SU-DHL-6 (cell line): ENCODE measurements around the gene NCS1.

ENCODE experiments used
- H2AFZ ChIP-seq: fragments of 200-600 bp; sonication (generic); 2 replicates; pipeline ENCODE4 v1.6.1; 2014; ENCODE audit warnings: low read depth, mild to moderate bottlenecking, moderate library complexity, mixed read lengths, antibody characterized with exemption, low read length; ENCODE audit not compliant: severe bottlenecking
- H3F3A ChIP-seq: fragments of 200-600 bp; shearing (Covaris generic); 2 replicates; pipeline ENCODE4 v1.6.0; 2016; ENCODE audit warnings: antibody characterized with exemption, mild to moderate bottlenecking; ENCODE audit not compliant: insufficient read depth
- H3K27ac ChIP-seq: fragments of 200-600 bp; sonication (generic); 2 replicates; pipeline ENCODE4 v1.5.1; 2016; ENCODE audit warnings: low read depth, mild to moderate bottlenecking, low read length, moderate library complexity, mixed read lengths
- H3K27me3 ChIP-seq: fragments of 200-600 bp; sonication (generic), shearing (Covaris generic); 2 replicates; pipeline ENCODE4 v1.6.0; 2014; ENCODE audit warnings: mild to moderate bottlenecking, low read length
- H3K36me3 ChIP-seq: fragments of 200-600 bp; sonication (generic); 2 replicates; pipeline ENCODE4 v1.6.1; 2014; ENCODE audit warnings: mild to moderate bottlenecking, low read length, mixed read lengths
- H3K4me2 ChIP-seq: fragments of 300-600, 200-600 bp; shearing (Covaris generic), sonication (generic); 2 replicates; pipeline ENCODE4 v1.6.0; 2014; ENCODE audit warnings: low read length, low read depth, mild to moderate bottlenecking; ENCODE audit not compliant: poor library complexity, severe bottlenecking
- H3K4me3 ChIP-seq: fragments of 200-600 bp; sonication (generic); 2 replicates; pipeline ENCODE4 v1.5.1; 2014; ENCODE audit warnings: antibody characterized with exemption, low read length, mild to moderate bottlenecking, mixed read lengths; ENCODE audit not compliant: insufficient read depth, poor library complexity, severe bottlenecking
- H3K79me2 ChIP-seq: fragments of 200-600 bp; sonication (generic); 2 replicates; pipeline ENCODE4 v1.6.1; 2014; ENCODE audit warnings: mild to moderate bottlenecking, low read length, moderate library complexity; ENCODE audit not compliant: insufficient read depth
- H3K9ac ChIP-seq: fragments of 200-600 bp; sonication (generic); 2 replicates; pipeline ENCODE4 v1.7.0; 2014; ENCODE audit warnings: mild to moderate bottlenecking, low read length
- H3K9me2 ChIP-seq: fragments of 200-600 bp; sonication (generic); replicated peaks from 2 replicates; pipeline ENCODE4 v1.6.1; 2014; ENCODE audit warnings: low read length; ENCODE audit not compliant: insufficient read depth
- H3K9me3 ChIP-seq: fragments of 200-600 bp; sonication (generic); 2 replicates; pipeline ENCODE4 v1.6.1; 2014; ENCODE audit warnings: low read length, mixed read lengths; ENCODE audit not compliant: insufficient read depth
- H4K20me1 ChIP-seq: fragments of 200-600 bp; sonication (generic); 2 replicates; pipeline ENCODE4 v1.6.1; 2014; ENCODE audit warnings: low read depth, mild to moderate bottlenecking, antibody characterized with exemption, low read length, moderate library complexity, mixed read lengths
- EZH2phosphoT487 ChIP-seq: fragments of 200-600 bp; sonication (generic), shearing (Covaris generic); conservative IDR thresholded peaks from 2 replicates; pipeline ENCODE4 v1.6.1; 2018; ENCODE audit warnings: mild to moderate bottlenecking, antibody characterized with exemption, low read length, moderate library complexity, mixed read lengths
- TF ChIP-seq, protein P1 (sequence below): fragments of 200-600 bp; sonication (generic); IDR thresholded peaks from one replicate; pipeline ENCODE4 v1.5.1; 2017; ENCODE audit warnings: antibody characterized with exemption, mild to moderate bottlenecking, low read length, moderate library complexity; ENCODE audit not compliant: insufficient read depth, poor library complexity, severe bottlenecking

NCS1 gene

GRCh38 chr9:130259044-130259443 lies 86.8 kb downstream of the NCS1 start:
- H3K9me3 ChIP-seq = no peaks in the 10 kb centered on the region
- H4K20me1 ChIP-seq = no peaks in the 10 kb centered on the region
- H3K36me3 ChIP-seq = no peaks in the 10 kb centered on the region
- no peak for TF ChIP-seq EZH2phosphoT487
- TF ChIP-seq, protein P1, sequence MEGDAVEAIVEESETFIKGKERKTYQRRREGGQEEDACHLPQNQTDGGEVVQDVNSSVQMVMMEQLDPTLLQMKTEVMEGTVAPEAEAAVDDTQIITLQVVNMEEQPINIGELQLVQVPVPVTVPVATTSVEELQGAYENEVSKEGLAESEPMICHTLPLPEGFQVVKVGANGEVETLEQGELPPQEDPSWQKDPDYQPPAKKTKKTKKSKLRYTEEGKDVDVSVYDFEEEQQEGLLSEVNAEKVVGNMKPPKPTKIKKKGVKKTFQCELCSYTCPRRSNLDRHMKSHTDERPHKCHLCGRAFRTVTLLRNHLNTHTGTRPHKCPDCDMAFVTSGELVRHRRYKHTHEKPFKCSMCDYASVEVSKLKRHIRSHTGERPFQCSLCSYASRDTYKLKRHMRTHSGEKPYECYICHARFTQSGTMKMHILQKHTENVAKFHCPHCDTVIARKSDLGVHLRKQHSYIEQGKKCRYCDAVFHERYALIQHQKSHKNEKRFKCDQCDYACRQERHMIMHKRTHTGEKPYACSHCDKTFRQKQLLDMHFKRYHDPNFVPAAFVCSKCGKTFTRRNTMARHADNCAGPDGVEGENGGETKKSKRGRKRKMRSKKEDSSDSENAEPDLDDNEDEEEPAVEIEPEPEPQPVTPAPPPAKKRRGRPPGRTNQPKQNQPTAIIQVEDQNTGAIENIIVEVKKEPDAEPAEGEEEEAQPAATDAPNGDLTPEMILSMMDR = no peak
- no peaks in the 10 kb centered on the region for H3F3A ChIP-seq
- H3K79me2 ChIP-seq = no peaks in the 10 kb centered on the region
- no peak overlapping the region for H2AFZ ChIP-seq
- no peaks in the 10 kb centered on the region for H3K9me2 ChIP-seq
- H3K4me2 ChIP-seq = no peak overlapping the region
- H3K27me3 ChIP-seq = no peaks in the 10 kb centered on the region
- no peak overlapping the region for H3K4me3 ChIP-seq
- H3K9ac ChIP-seq = no peak overlapping the region
- H3K27ac ChIP-seq = no peak overlapping the region

DNA sequence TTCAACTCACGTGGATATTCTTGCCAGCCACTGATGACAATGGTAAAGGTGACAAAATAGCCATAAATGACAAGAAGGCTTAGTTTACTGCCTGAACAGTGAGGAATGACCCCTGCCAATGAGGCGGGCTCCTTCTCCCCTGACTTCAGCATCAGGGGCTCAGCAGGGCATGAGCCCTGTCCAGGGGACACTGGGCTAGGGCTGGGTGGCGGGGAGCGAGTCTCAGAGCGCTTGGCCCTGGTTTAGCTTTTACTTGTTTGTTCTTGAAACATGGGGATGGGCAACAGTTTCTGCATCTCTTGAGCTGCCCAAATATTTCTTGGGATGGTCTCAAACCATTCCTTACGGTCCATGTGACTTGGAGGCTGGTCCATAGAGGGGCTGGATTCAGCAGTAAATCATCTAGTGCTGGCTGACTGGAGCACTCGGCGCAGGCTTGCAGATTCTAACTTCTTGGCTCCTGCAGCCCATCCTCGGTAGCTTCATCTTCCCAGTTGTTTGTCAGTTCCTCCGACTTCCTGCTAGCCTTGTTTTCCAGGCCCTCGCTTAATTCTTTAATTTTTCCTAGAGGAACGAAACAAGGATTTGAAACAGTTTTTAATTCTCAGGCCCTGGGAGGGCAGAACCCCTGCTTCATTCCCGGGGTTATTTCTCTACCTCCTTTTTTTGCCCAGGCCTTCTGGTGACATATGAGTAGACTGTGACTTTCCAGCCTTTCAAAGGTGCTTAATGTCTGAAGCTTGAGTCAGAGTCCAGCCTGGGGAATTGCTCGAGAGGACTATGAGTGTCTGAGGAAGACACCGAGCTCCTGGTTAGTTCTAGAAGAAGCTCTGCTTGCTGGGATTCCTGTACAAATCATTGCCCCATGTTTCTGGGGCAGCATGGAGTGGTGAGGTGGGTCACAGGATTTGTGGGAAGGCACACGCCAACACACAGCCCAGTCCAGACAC lies 88.9 kb downstream of the NCS1 start:
- Histone ChIP-seq H3K9ac (no peak overlapping the region), H3K9me2 (no peaks in the 10 kb centered on the region), H3K79me2 (no peaks in the 10 kb centered on the region), H3K27me3 (no peaks in the 10 kb centered on the region), H3K9me3 (no peaks in the 10 kb centered on the region), H3K27ac (no peak overlapping the region), H3F3A (no peaks in the 10 kb centered on the region), H3K4me2 (no peak overlapping the region), H3K36me3 (no peaks in the 10 kb centered on the region), H4K20me1 (no peaks in the 10 kb centered on the region), H2AFZ (no peak overlapping the region), H3K4me3 (no peak overlapping the region)
- TF ChIP-seq, protein P1 = no peak

DNA sequence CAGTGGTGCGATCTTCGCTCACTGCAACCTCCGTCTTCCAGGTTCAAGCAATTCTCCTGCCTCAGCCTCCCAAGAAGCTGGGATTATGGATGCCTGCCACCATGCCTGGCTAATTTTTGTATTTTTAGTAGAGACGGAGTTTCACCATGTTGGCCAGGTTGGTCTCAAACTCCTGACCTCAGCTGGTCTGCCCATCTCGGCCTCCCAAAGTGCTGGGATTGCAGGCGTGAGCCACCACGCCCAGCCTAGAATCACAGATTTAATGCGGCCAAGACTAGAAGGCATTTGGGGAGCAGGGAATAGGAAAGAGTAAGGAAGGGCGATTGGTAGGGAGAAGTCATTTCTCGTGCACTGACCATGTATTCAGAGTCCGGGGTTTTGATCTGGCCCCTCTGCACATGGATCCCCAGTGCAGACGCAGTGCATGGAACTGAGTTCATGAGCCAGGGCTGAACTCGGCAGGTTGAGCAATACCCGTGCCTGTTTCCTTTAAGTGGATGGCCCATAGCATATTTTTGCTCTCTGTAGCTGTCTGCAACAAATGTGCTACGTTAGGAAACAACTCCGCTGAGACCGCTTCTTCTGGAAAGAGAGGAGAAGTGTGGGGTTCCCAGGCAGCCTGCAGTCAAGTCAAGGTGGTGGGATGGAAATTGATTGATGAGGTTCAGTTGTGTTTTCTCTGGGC lies 90.0 kb downstream of the NCS1 start:
- Histone ChIP-seq H3K9me2 (no peaks in the 10 kb centered on the region), H3K4me3 (no peak overlapping the region), H3K9ac (no peak overlapping the region), H3K4me2 (no peak overlapping the region), H3K9me3 (no peaks in the 10 kb centered on the region), H3F3A (no peaks in the 10 kb centered on the region), H2AFZ (no peak overlapping the region), H4K20me1 (no peaks in the 10 kb centered on the region), H3K27me3 (no peaks in the 10 kb centered on the region), H3K27ac (no peak overlapping the region), H3K36me3 (no peaks in the 10 kb centered on the region), H3K79me2 (no peaks in the 10 kb centered on the region)
- TF ChIP-seq, protein P1 = no peak
- TF ChIP-seq EZH2phosphoT487 = no peak
